NCI-H2196 (cell line): ENCODE measurements around the gene RERG.
"Not testable (repeated sequence)": the region's sequence is repeated elsewhere in the genome, so short reads cannot be mapped to it uniquely, and the experiment has no call there.

Source experiments
- DNase-seq: peaks from one replicate; lab custom pipeline; 2025; ENCODE audit not compliant: unreplicated experiment; lab: John Stamatoyannopoulos, UW

Gene RERG

GRCh38 chr12:15220915-15221885 is at the start of gene RERG:
Gene RERG, minus strand, starts transcription at chr12:15221417. Its CDS starts 3,928 bp downstream, at chr12:15217489.
- peak; percentile 10 for DNase-seq

- no peak for DNase-seq
Observed at GRCh38 chr12:15270591-15270990, 49.4 kb upstream of the RERG start.

GRCh38 chr12:15268927-15269552 is 47.8 kb upstream of the RERG start:
- DNase-seq: peak; percentile 1

- DNase-seq: no peak
Observed at GRCh38 chr12:15268309-15268708, 47.1 kb upstream of the RERG start.

- DNase-seq: no peak
Observed at GRCh38 chr12:15265875-15266274, 44.7 kb upstream of the RERG start.

GRCh38 chr12:15256761-15257160 is 35.5 kb upstream of the RERG start:
- DNase-seq: no peak

GRCh38 chr12:15253990-15254389 is 32.8 kb upstream of the RERG start:
- DNase-seq: no peak

GRCh38 chr12:15244926-15245325 is 23.7 kb upstream of the RERG start:
- DNase-seq: no peak

- DNase-seq: no peak
Observed at GRCh38 chr12:15244341-15244740, 23.1 kb upstream of the RERG start.

- DNase-seq: no peak
Observed at GRCh38 chr12:15243102-15243501, 21.9 kb upstream of the RERG start.

GRCh38 chr12:15240898-15241297 is 19.7 kb upstream of the RERG start:
- DNase-seq: no peak

- no peak for DNase-seq
Observed at GRCh38 chr12:15234508-15234907, 13.3 kb upstream of the RERG start.

GRCh38 chr12:15234011-15234410 is 12.8 kb upstream of the RERG start:
- DNase-seq: no peak

GRCh38 chr12:15232959-15233358 is 11.7 kb upstream of the RERG start:
- no peak for DNase-seq

- DNase-seq: no peak
Observed at GRCh38 chr12:15231493-15231892, 10.3 kb upstream of the RERG start.

- no peak for DNase-seq
Observed at GRCh38 chr12:15230751-15231150, 9.5 kb upstream of the RERG start.

GRCh38 chr12:15230137-15230536 is 8.9 kb upstream of the RERG start:
- DNase-seq: no peak

- DNase-seq: no peak
Observed at GRCh38 chr12:15227004-15227679, 5.9 kb upstream of the RERG start.

GRCh38 chr12:15225863-15226218 is 4.6 kb upstream of the RERG start:
- DNase-seq: not testable (repeated sequence)

GRCh38 chr12:15225136-15225862 is 4.1 kb upstream of the RERG start:
- no peak for DNase-seq

- no peak for DNase-seq
Observed at GRCh38 chr12:15222219-15222618, 1.0 kb upstream of the RERG start.
